A673 (cell line): Measurements from ENCODE around the gene KRTAP4-1.

Experiments
- CTCF ChIP-seq: fragments of 300-800, 200-600 bp; sonication (generic); conservative IDR thresholded peaks from 2 replicates; pipeline ENCODE4 v1.5.1; 2017; ENCODE audit warnings: low read depth, mild to moderate bottlenecking, antibody characterized with exemption, low read length, moderate library complexity, mixed read lengths
- EZH2 ChIP-seq: fragments of 200-600 bp; sonication (generic); IDR thresholded peaks from 2 replicates; pipeline ENCODE4 v1.6.1; 2017; ENCODE audit warnings: borderline replicate concordance, low read depth, mild to moderate bottlenecking, mixed read lengths, antibody characterized with exemption, low read length; ENCODE audit not compliant: poor library complexity, severe bottlenecking

GRCh38 chr17:41177727-41178271, 6.9 kb downstream of the KRTAP4-1 start, which contains the start of gene KRTAP4-2:
- TF ChIP-seq EZH2 (no peak), CTCF (no peak)
